GM21576 (cell line): ENCODE measurements around the gene FBXW8.

Experiments
- ATAC-seq: cut with Tn5 transposase; IDR thresholded peaks from one replicate; pipeline ENCODE4 v1.9.1; 2021; ENCODE audit warnings: mild to moderate bottlenecking, moderate library complexity; ENCODE audit not compliant: unreplicated experiment

FBXW8 gene

GRCh38 chr12:117036046-117036445 lies 125.3 kb downstream of the FBXW8 start:
- ATAC-seq, result no peak

GRCh38 chr12:117036547-117036946 lies 125.8 kb downstream of the FBXW8 start:
- ATAC-seq, result no peak

GRCh38 chr12:117037289-117038022 lies 126.7 kb downstream of the FBXW8 start:
- ATAC-seq, result no peak

- ATAC-seq, result no peak
Measured at GRCh38 chr12:117038023-117038680, 127.4 kb downstream of the FBXW8 start.

- no peak for ATAC-seq
Measured at GRCh38 chr12:117038919-117039318, 128.2 kb downstream of the FBXW8 start.

- ATAC-seq, result no peak
Measured at GRCh38 chr12:117039891-117040309, 129.2 kb downstream of the FBXW8 start.

- no peak for ATAC-seq
Measured at GRCh38 chr12:117040496-117040895, 129.7 kb downstream of the FBXW8 start.

- ATAC-seq, result no peak
Measured at GRCh38 chr12:117041798-117042170, 131.0 kb downstream of the FBXW8 start.

- no peak for ATAC-seq
Measured at GRCh38 chr12:117042171-117042842, 131.6 kb downstream of the FBXW8 start.

GRCh38 chr12:117042862-117043261 lies 132.1 kb downstream of the FBXW8 start:
- ATAC-seq, result no peak

GRCh38 chr12:117044311-117044710 lies 133.6 kb downstream of the FBXW8 start:
- ATAC-seq, result no peak

- ATAC-seq, result no peak
Measured at GRCh38 chr12:117044790-117045159, 134.0 kb downstream of the FBXW8 start.

GRCh38 chr12:117045160-117046010 lies 134.6 kb downstream of the FBXW8 start:
- no peak for ATAC-seq

- no peak for ATAC-seq
Measured at GRCh38 chr12:117046011-117046369, 135.2 kb downstream of the FBXW8 start.

GRCh38 chr12:117046425-117046824 lies 135.7 kb downstream of the FBXW8 start:
- no peak for ATAC-seq

- ATAC-seq, result no peak
Measured at GRCh38 chr12:117046861-117047530, 136.2 kb downstream of the FBXW8 start.

GRCh38 chr12:117047810-117048584 lies 137.2 kb downstream of the FBXW8 start:
- ATAC-seq, result no peak

GRCh38 chr12:117048585-117048904 lies 137.8 kb downstream of the FBXW8 start:
- ATAC-seq, result no peak

GRCh38 chr12:117049295-117049694 lies 138.5 kb downstream of the FBXW8 start:
- ATAC-seq, result no peak

- no peak for ATAC-seq
Measured at GRCh38 chr12:117050060-117050459, 139.3 kb downstream of the FBXW8 start.
